AG04450 (cell line): Measurements from ENCODE around the gene GRM4. TPM values are rescaled to one million over a fixed set of nuclear protein-coding genes. Genes with fewer than 3 reads are reported as not detected.

Experiments
- CTCF ChIA-PET: fragments of 300-600, 350-600 bp; formaldehyde crosslinking; extraction: SDS; loops from one replicate; lab custom pipeline; 2022; ENCODE audit warnings: antibody characterized with exemption, inconsistent platforms; lab: Charles Lee
- POLR2A ChIA-PET: fragments of 350-600 bp; formaldehyde crosslinking; extraction: SDS; loops from one replicate; lab custom pipeline; 2021; ENCODE audit warnings: antibody characterized with exemption, inconsistent platforms; lab: Yijun Ruan, JAX
- DNase-seq: peaks from one replicate; pipeline ENCODE4 v3.0.0-alpha.2; 2011; ENCODE audit warnings: low read depth, low spot score
- H3K27ac ChIP-seq: one replicate; pipeline ENCODE4 v1.5.1; 2012; ENCODE audit warnings: low read depth, low read length, control low read depth
- H3K27me3 ChIP-seq: one replicate; pipeline ENCODE4 v1.6.0; 2012; ENCODE audit warnings: low read length; ENCODE audit not compliant: control insufficient read depth, insufficient read depth
- H3K4me3 ChIP-seq: 2 replicates; pipeline ENCODE4 v1.5.1; 2011; ENCODE audit warnings: mild to moderate bottlenecking, low read depth, low read length, control low read depth
- H3K9me3 ChIP-seq: 2 replicates; pipeline ENCODE4 v1.5.1; 2012; ENCODE audit warnings: low read length; ENCODE audit not compliant: control insufficient read depth, insufficient read depth
- CTCF ChIP-seq: IDR thresholded peaks from 2 replicates; pipeline ENCODE4 v1.5.1; 2011; ENCODE audit warnings: low read depth, low read length, control low read depth, inconsistent platforms
- polyA plus RNA-seq: library from polyadenylated mRNA; depleted of rRNA; stranded (reverse); fragments of >200 nt; gene quantifications from 2 replicates; pipeline ENCODE4 v1.2.3, GENCODE V29; 2011

GRM4 gene
- polyA plus RNA-seq, 1 experiment: not detected

DNA sequence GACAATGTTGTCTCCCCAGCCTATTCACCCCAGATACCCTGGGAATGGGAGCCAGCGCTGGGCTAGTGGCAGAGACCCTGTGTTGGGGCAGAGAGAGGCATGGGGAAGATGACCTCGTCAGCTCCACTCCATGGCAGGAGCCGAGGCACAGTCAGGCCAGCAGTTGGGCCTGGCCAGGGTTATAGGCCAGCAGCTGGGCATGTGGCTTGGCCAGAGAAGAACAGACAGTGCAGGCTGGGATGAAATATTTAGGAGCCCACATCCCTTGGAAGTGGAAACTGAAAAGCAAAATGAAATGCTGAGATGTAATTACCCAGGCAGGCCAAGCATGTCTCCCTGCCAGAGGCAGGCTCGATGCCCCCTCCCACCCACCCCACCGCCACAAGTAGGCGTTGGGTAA is 70.0 kb downstream of the GRM4 start:
- no peak for DNase-seq

GRCh38 chr6:34074064-34074742 is 71.7 kb downstream of the GRM4 start:
- CTCF ChIA-PET: no interaction called here
- Histone ChIP-seq H3K4me3 (no peak overlapping the region), H3K9me3 (peaks cover 8% of the 10 kb centered on the region), H3K27me3 (peaks cover 3% of the 10 kb centered on the region), H3K27ac (no peak overlapping the region)
- POLR2A ChIA-PET: no interaction called here
- TF ChIP-seq CTCF: no peak
- DNase-seq: no peak

More for the DNA sequence above, 70.0 kb downstream of the GRM4 start:
- H3K27ac ChIP-seq: no peak overlapping the region
- no peak for TF ChIP-seq CTCF
- H3K9me3 ChIP-seq: peaks cover 8% of the 10 kb centered on the region
- no peak overlapping the region for H3K4me3 ChIP-seq
- peaks cover 9% of the 10 kb centered on the region for H3K27me3 ChIP-seq
- CTCF ChIA-PET: no interaction called here
- POLR2A ChIA-PET: no interaction called here

- Histone ChIP-seq H3K27ac (no peak overlapping the region), H3K4me3 (no peak overlapping the region), H3K27me3 (peaks cover 2% of the 10 kb centered on the region), H3K9me3 (peaks cover 8% of the 10 kb centered on the region)
- ChIA-PET POLR2A (no interaction called here), CTCF (no interaction called here)
- no peak for DNase-seq
- no peak for TF ChIP-seq CTCF
These were observed 72.3 kb downstream of the GRM4 start for GRCh38 chr6:34073540-34073939.

- H3K4me3 ChIP-seq: no peak overlapping the region
- TF ChIP-seq CTCF: no peak
- H3K9me3 ChIP-seq: peaks cover 8% of the 10 kb centered on the region
- DNase-seq: no peak
- H3K27me3 ChIP-seq: peaks cover 10% of the 10 kb centered on the region
- CTCF ChIA-PET: no interaction called here
- no peak overlapping the region for H3K27ac ChIP-seq
- POLR2A ChIA-PET: no interaction called here
These were observed 73.2 kb downstream of the GRM4 start for GRCh38 chr6:34072727-34073126.

DNA sequence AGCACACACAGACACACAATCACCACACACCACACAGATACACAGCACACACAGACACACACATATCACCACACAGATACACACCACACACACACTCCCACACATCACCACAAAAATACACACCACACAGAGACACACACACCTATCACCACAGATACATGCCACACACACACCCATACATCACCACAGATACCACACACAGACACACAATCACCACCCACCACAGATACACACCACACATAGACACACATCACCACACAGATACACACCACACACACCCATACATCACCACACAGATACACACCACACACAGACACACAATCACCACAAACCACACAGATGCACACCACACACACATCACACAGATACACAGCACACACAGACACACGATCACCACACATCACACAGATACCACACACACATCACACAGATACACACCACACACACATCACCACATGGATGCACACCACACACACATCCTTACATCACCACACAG is 74.0 kb downstream of the GRM4 start:
- CTCF ChIA-PET: no interaction called here
- peaks cover 12% of the 10 kb centered on the region for H3K27me3 ChIP-seq
- POLR2A ChIA-PET: no interaction called here
- peaks cover 8% of the 10 kb centered on the region for H3K9me3 ChIP-seq
- no peak overlapping the region for H3K27ac ChIP-seq
- H3K4me3 ChIP-seq: no peak overlapping the region
- no peak for TF ChIP-seq CTCF
- DNase-seq: no peak
